Prostate gland (tissue), 2 donors: ENCODE data around the gene CASP9. TPM values are rescaled to one million over a fixed set of nuclear protein-coding genes. Genes with fewer than 3 reads are reported as not detected.
"Not testable (repeated sequence)": the region's sequence is repeated elsewhere in the genome, so short reads cannot be mapped to it uniquely, and the experiment has no call there.

ENCODE experiments used
- DNase-seq: peaks from one replicate; pipeline ENCODE4 v3.0.0-alpha.2; 2019; ENCODE audit warnings: low spot score
- H3K27ac ChIP-seq, 2 donors: fragments of 200-600 bp; sonication (generic); 2 replicates each; pipeline ENCODE4 v1.5.1; 2017 to 2019
- H3K27me3 ChIP-seq: fragments of 200-600 bp; sonication (generic); replicated peaks from 2 replicates; pipeline ENCODE4 v1.5.1; 2019; ENCODE audit not compliant: insufficient read depth
- H3K36me3 ChIP-seq, 2 donors: fragments of 200-600 bp; sonication (generic); 1 replicate in 1 of 2; 2 replicates in 1 of 2; pipeline versions ENCODE4 v1.5.1 to v1.8.1; 2017 to 2019
- H3K4me1 ChIP-seq: fragments of 200-600 bp; sonication (generic); replicated peaks from 2 replicates; pipeline ENCODE4 v1.5.1; 2019
- H3K4me3 ChIP-seq, 2 donors: fragments of 200-600 bp; sonication (generic); 2 replicates each; pipeline ENCODE4 v1.5.1; 2017 to 2019
- H3K9me3 ChIP-seq: fragments of 200-600 bp; sonication (generic); 2 replicates; pipeline ENCODE4 v1.5.1; 2017
- CTCF ChIP-seq, 4 experiments: fragments of 200-600 bp in 2 of 4; fragments of 450-650 bp in 2 of 4; sonication (generic) in 2 of 4; IDR thresholded peaks; 1 replicate in 3 of 4; 2 replicates in 1 of 4; pipeline ENCODE4 v1.5.1; 2016 to 2019; ENCODE audit warnings: antibody characterized with exemption in 4 of 4, mild to moderate bottlenecking in 2 of 4, moderate library complexity in 2 of 4
- POLR2A ChIP-seq: fragments of 450-650 bp; IDR thresholded peaks from one replicate; pipeline ENCODE4 v1.6.1; 2016; ENCODE audit warnings: antibody characterized with exemption, mild to moderate bottlenecking
- POLR2AphosphoS5 ChIP-seq: sonication (generic); formaldehyde crosslinking; IDR thresholded peaks from one replicate; pipeline ENCODE4 v1.6.1; 2017; ENCODE audit warnings: antibody characterized with exemption
- WGBS: methylation state at CpG from one replicate; pipeline ENCODE4 v1.1.5; 2018; 5-methylcytosine and 5-hydroxymethylcytosine counted together
- intact Hi-C: fragments of 100-400 bp; cut with DNase I; formaldehyde crosslinking; loops from one replicate; pipeline ENCODE4 v1.14.2; 2022
- total RNA-seq, 2 donors: library from RNA; depleted of rRNA; stranded (reverse); fragments of >200 nt; gene quantifications; one replicate each; pipeline ENCODE4 v1.1.0, GENCODE V29; 2016

CASP9 gene
- total RNA-seq, 2 donors from 2014 or later, result 22.2 to 46.1 TPM

- Histone ChIP-seq H3K36me3 (no peaks in the 10 kb centered on the region), H3K27me3 (no peaks in the 10 kb centered on the region), H3K9me3 (no peaks in the 10 kb centered on the region), H3K4me1 (no peaks in the 10 kb centered on the region), H3K27ac (no peak overlapping the region), H3K4me3 (no peak overlapping the region)
- TF ChIP-seq CTCF (IDR thresholded peaks at IDR 0.05) (no peak), POLR2A (no peak), POLR2AphosphoS5 (no peak)
- intact Hi-C loops, result no loop called here
- WGBS, result 85% methylated on average over 7 of the region's 7 CpGs
- DNase-seq, result no peak
These were observed 58.3 kb downstream of the CASP9 start for GRCh38 chr1:15465674-15466073.

GRCh38 chr1:15463926-15464322 is 60.1 kb downstream of the CASP9 start:
- H3K9me3 ChIP-seq, H3K4me1 ChIP-seq, DNase-seq, H3K36me3 ChIP-seq, H3K27ac ChIP-seq, H3K4me3 ChIP-seq, intact Hi-C loops, H3K27me3 ChIP-seq: not testable (repeated sequence)
- 94% methylated on average over 5 of the region's 5 CpGs for WGBS

- H3K9me3 ChIP-seq, H3K27ac ChIP-seq, H3K27me3 ChIP-seq, H3K36me3 ChIP-seq, DNase-seq, H3K4me3 ChIP-seq, H3K4me1 ChIP-seq, intact Hi-C loops: not testable (repeated sequence)
- 48% methylated on average over 14 of the region's 15 CpGs for WGBS
These were observed 60.8 kb downstream of the CASP9 start for GRCh38 chr1:15463064-15463800.

GRCh38 chr1:15460708-15461095 is 63.3 kb downstream of the CASP9 start:
- Histone ChIP-seq H3K27ac (no peak overlapping the region), H3K4me3 (no peak overlapping the region), H3K9me3 (no peaks in the 10 kb centered on the region), H3K36me3 (no peaks in the 10 kb centered on the region), H3K27me3 (no peaks in the 10 kb centered on the region), H3K4me1 (no peaks in the 10 kb centered on the region)
- 88% methylated on average over 9 of the region's 9 CpGs for WGBS
- intact Hi-C loops, result no loop called here
- DNase-seq, result no peak
- TF ChIP-seq POLR2A (no peak), POLR2AphosphoS5 (no peak), CTCF (IDR thresholded peaks at IDR 0.05) (no peak)

- H3K27me3 ChIP-seq, result no peaks in the 10 kb centered on the region
- H3K4me1 ChIP-seq, result no peaks in the 10 kb centered on the region
- no peaks in the 10 kb centered on the region for H3K36me3 ChIP-seq
- H3K9me3 ChIP-seq, result no peaks in the 10 kb centered on the region
- no peak overlapping the region for H3K4me3 ChIP-seq
- TF ChIP-seq POLR2A, result no peak
- TF ChIP-seq POLR2AphosphoS5, result no peak
- TF ChIP-seq CTCF (IDR thresholded peaks at IDR 0.05), result no peak
- DNase-seq, result no peak
- 33% methylated on average over 10 of the region's 10 CpGs for WGBS
- intact Hi-C loops, result no loop called here
- no peak overlapping the region for H3K27ac ChIP-seq
These were observed 64.0 kb downstream of the CASP9 start for GRCh38 chr1:15459771-15460707.

- DNase-seq, H3K27ac ChIP-seq, intact Hi-C loops, H3K27me3 ChIP-seq, H3K9me3 ChIP-seq, H3K4me3 ChIP-seq, H3K4me1 ChIP-seq, H3K36me3 ChIP-seq: not testable (repeated sequence)
- 80% methylated on average over 4 of the region's 4 CpGs for WGBS
These were observed 65.6 kb downstream of the CASP9 start for GRCh38 chr1:15458388-15458787.
